Osteoblast (primary cell): ENCODE measurements around the gene BRCA2. TPM values are rescaled to one million over a fixed set of nuclear protein-coding genes. Genes with fewer than 3 reads are reported as not detected.

Source experiments
- DNase-seq: peaks from one replicate; pipeline ENCODE4 v3.0.0; 2011; ENCODE audit warnings: low spot score, mixed read lengths; ENCODE audit not compliant: insufficient read length; ENCODE audit errors: missing footprints
- H2AFZ ChIP-seq: 2 replicates; pipeline ENCODE4 v1.6.0; 2011; ENCODE audit warnings: mild to moderate bottlenecking, low read length
- H3K27ac ChIP-seq: 2 replicates; pipeline ENCODE4 v1.5.1; 2011; ENCODE audit warnings: mild to moderate bottlenecking, low read depth, low read length, moderate library complexity
- H3K27me3 ChIP-seq: 2 replicates; pipeline ENCODE4 v1.6.0; 2012; ENCODE audit warnings: mild to moderate bottlenecking, control low read depth, inconsistent platforms, low read length, moderate library complexity; ENCODE audit not compliant: insufficient read depth
- H3K36me3 ChIP-seq: 2 replicates; pipeline ENCODE4 v1.5.1; 2011; ENCODE audit warnings: mild to moderate bottlenecking, low read length, control low read depth, moderate library complexity; ENCODE audit not compliant: insufficient read depth
- H3K4me1 ChIP-seq: 2 replicates; pipeline ENCODE4 v1.5.1; 2011; ENCODE audit warnings: mild to moderate bottlenecking, low read length, control low read depth, moderate library complexity; ENCODE audit not compliant: insufficient read depth
- H3K4me2 ChIP-seq: 2 replicates; pipeline ENCODE4 v1.6.0; 2011; ENCODE audit warnings: mild to moderate bottlenecking, low read length; ENCODE audit not compliant: insufficient read depth
- H3K4me3 ChIP-seq: fragments of 200-600 bp; sonication (generic); 3 replicates; pipeline ENCODE4 v1.5.1; 2012; ENCODE audit warnings: mild to moderate bottlenecking, low read length, inconsistent platforms; ENCODE audit not compliant: insufficient read depth
- H3K79me2 ChIP-seq: 2 replicates; pipeline ENCODE4 v1.6.0; 2012; ENCODE audit warnings: mild to moderate bottlenecking, low read length, control low read depth, inconsistent platforms; ENCODE audit not compliant: insufficient read depth
- H3K9me3 ChIP-seq: 2 replicates; pipeline ENCODE4 v1.5.1; 2011; ENCODE audit warnings: low read depth, low read length, control low read depth
- H4K20me1 ChIP-seq: 2 replicates; pipeline ENCODE4 v1.6.0; 2012; ENCODE audit warnings: mild to moderate bottlenecking, low read length, control low read depth; ENCODE audit not compliant: insufficient read depth
- total RNA-seq: library from RNA; depleted of rRNA; stranded (reverse); fragments of >200 nt; gene quantifications from 2 replicates; pipeline ENCODE4 v1.2.3, GENCODE V29; 2012
- TF ChIP-seq, protein P1 (sequence below): IDR thresholded peaks from 2 replicates; pipeline ENCODE4 v1.5.1; 2011; ENCODE audit warnings: mild to moderate bottlenecking, low read depth, low read length, moderate library complexity; ENCODE audit errors: extremely low read depth

The BRCA2 gene
- total RNA-seq, 1 donor, result 4.7 TPM

DNA sequence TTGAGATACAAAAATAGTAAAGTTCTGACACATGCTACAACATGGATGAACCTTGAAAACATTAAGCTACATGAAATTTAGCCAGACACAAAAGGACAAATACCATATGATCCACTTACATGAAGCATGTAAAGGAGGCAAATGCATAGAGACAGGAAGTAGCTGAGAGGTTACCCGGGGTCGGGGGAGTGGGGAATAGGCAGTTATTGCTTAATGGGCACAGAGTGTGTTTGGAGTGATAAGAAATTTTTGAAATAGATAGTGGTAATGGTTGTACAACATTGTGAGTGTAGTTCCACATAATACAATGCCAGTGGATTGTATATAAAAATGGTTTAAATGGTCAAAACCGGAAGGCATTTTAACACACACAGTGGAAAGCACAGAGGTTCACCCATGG, 108.3 kb downstream of the BRCA2 start:
- DNase-seq, result no peak
- H3K27me3 ChIP-seq, result no peaks in the 10 kb centered on the region
- no peak overlapping the region for H3K4me2 ChIP-seq
- no peak overlapping the region for H3K4me3 ChIP-seq
- H2AFZ ChIP-seq, result no peak overlapping the region
- no peaks in the 10 kb centered on the region for H3K36me3 ChIP-seq
- peaks cover 16% of the 10 kb centered on the region for H3K4me1 ChIP-seq
- peaks cover 6% of the 10 kb centered on the region for H3K79me2 ChIP-seq
- no peaks in the 10 kb centered on the region for H4K20me1 ChIP-seq
- TF ChIP-seq, protein P1, sequence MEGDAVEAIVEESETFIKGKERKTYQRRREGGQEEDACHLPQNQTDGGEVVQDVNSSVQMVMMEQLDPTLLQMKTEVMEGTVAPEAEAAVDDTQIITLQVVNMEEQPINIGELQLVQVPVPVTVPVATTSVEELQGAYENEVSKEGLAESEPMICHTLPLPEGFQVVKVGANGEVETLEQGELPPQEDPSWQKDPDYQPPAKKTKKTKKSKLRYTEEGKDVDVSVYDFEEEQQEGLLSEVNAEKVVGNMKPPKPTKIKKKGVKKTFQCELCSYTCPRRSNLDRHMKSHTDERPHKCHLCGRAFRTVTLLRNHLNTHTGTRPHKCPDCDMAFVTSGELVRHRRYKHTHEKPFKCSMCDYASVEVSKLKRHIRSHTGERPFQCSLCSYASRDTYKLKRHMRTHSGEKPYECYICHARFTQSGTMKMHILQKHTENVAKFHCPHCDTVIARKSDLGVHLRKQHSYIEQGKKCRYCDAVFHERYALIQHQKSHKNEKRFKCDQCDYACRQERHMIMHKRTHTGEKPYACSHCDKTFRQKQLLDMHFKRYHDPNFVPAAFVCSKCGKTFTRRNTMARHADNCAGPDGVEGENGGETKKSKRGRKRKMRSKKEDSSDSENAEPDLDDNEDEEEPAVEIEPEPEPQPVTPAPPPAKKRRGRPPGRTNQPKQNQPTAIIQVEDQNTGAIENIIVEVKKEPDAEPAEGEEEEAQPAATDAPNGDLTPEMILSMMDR, result no peak
- peaks cover 2% of the 10 kb centered on the region for H3K9me3 ChIP-seq
- H3K27ac ChIP-seq, result no peak overlapping the region

DNA sequence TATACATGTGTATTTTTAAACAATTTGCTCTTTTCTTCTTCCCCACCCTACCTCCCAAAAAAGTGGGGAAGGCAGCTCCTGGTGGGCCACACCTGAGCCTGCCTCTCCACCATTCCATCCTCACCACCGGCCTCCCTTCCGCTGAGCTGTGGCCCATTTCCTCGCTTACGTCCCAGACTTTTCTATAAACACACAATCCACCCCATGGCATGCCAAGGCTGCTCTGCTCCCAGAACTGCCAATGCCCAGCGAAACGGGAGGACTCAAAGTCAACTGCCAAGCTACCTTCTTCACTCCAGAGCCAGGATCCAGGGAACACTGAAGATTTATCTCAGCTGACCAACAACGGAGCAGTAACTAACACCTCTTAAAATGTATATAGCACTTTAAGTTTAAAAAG, 109.8 kb downstream of the BRCA2 start:
- H3K27me3 ChIP-seq, result no peaks in the 10 kb centered on the region
- no peak overlapping the region for H3K4me3 ChIP-seq
- no peaks in the 10 kb centered on the region for H4K20me1 ChIP-seq
- H3K79me2 ChIP-seq, result peaks cover 6% of the 10 kb centered on the region
- no peak overlapping the region for H3K4me2 ChIP-seq
- no peak overlapping the region for H3K27ac ChIP-seq
- H3K36me3 ChIP-seq, result no peaks in the 10 kb centered on the region
- no peak overlapping the region for H2AFZ ChIP-seq
- H3K9me3 ChIP-seq, result no peaks in the 10 kb centered on the region
- peaks cover 19% of the 10 kb centered on the region for H3K4me1 ChIP-seq
- no peak for DNase-seq
- TF ChIP-seq, protein P1, result no peak

DNA sequence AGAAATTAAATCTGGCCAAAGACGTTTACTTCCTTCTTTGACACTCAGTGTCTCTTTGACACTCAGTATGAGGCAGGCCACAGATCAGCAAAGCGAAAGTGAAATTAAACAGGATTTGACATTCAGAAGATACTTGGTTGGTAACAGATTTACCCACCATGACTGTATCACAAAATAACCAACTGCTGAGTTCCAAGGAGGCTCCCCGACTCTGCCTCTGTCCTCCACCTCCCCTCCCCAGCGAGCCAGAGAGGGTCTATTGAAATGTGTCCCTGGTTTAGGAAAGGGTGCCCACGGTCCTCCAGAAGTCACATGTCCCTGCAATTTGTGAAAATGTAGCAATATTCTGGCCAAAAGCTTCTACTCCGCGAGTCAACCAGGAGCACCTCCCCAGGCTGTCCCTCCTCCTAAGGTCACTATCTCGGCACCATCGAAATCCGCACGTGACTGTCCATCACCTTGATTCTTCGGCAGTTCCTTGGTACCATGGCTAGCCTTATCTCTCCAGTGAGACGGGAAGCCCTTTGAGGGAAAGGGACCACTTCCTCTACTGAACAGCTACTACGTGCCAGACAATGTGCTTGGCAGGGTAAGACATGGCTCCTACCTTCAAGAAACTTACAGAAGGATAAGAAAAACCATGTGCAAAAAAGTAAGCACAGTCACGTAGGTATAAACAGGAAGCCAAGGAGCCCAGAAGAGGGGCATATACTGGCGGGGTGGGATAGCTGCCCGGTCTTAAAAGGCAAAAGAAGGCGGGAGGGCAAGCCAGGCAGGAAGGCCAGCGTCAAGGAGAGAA, 111.1 kb downstream of the BRCA2 start:
- H3K4me1 ChIP-seq, result peaks cover 19% of the 10 kb centered on the region
- no peaks in the 10 kb centered on the region for H3K9me3 ChIP-seq
- DNase-seq, result no peak
- no peaks in the 10 kb centered on the region for H3K27me3 ChIP-seq
- TF ChIP-seq, protein P1, result no peak
- H3K4me3 ChIP-seq, result peak overlapping the region; percentile 85
- H3K27ac ChIP-seq, result no peak overlapping the region
- H4K20me1 ChIP-seq, result no peaks in the 10 kb centered on the region
- H3K36me3 ChIP-seq, result no peaks in the 10 kb centered on the region
- peaks cover 6% of the 10 kb centered on the region for H3K79me2 ChIP-seq
- peak overlapping the region; percentile 96 for H3K4me2 ChIP-seq
- H2AFZ ChIP-seq, result peak overlapping the region; percentile 84

DNA sequence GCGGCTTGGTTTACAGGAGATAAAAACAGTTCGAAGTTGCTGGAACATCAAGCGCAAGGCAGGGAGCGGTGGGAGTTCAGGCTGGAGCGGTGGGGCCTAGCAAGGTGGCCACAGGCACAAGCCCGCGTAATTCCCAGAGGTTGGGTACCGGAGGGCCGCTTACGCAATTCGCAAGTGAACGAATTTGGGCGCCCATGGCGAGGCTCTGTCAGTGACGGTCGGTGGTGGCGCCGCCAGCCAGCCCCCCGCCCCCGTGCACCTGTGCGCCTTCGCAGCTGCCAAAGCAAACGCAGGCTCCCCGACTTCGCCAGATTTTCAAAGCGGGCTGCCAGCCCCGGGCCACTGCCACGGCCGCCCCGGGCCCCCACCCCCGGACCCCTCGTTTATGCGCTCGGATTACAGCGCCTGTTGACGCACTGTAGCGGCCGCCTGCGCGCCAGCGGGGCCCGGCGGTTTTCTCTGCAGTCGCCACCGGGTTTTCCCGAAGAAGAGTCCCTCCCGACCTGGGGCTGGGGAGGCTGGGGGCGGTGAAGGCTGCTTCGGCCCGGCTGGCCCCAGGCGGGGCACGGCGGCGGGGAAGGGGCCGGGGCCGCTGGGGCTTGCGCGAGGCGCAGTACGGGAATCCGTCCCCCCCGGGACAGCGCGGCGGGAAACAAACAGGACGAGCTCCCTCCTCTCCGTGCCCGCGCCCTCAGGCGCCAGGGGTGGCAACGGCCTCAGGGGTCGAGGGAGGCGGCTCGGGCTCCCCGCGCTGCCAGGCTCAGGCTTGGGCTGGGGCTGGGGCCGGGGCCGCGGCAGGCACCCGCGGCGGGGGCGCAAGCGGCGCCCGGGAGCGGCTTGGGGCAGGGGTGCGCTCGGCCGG, 111.9 kb downstream of the BRCA2 start:
- Histone ChIP-seq H3K27ac (peak overlapping the region; percentile 41), H3K4me2 (peak overlapping the region; percentile 96), H3K27me3 (no peaks in the 10 kb centered on the region), H3K36me3 (peaks cover 4% of the 10 kb centered on the region), H3K4me3 (peak overlapping the region; percentile 85), H3K79me2 (peaks cover 6% of the 10 kb centered on the region), H3K4me1 (peaks cover 19% of the 10 kb centered on the region), H2AFZ (peak overlapping the region; percentile 84), H4K20me1 (no peaks in the 10 kb centered on the region), H3K9me3 (no peaks in the 10 kb centered on the region)
- TF ChIP-seq, protein P1, result no peak
- peak; percentile 88 for DNase-seq
